A673 (cell line): ENCODE results near the gene ARFRP1.

Source experiments
- EZH2 ChIP-seq: fragments of 200-600 bp; sonication (generic); IDR thresholded peaks from 2 replicates; pipeline ENCODE4 v1.6.1; 2017; ENCODE audit warnings: borderline replicate concordance, low read depth, mild to moderate bottlenecking, mixed read lengths, antibody characterized with exemption, low read length; ENCODE audit not compliant: poor library complexity, severe bottlenecking
- TF ChIP-seq, protein P1 (sequence below): fragments of 300-800, 200-600 bp; sonication (generic); conservative IDR thresholded peaks from 2 replicates; pipeline ENCODE4 v1.5.1; 2017; ENCODE audit warnings: low read depth, mild to moderate bottlenecking, antibody characterized with exemption, low read length, moderate library complexity, mixed read lengths

DNA sequence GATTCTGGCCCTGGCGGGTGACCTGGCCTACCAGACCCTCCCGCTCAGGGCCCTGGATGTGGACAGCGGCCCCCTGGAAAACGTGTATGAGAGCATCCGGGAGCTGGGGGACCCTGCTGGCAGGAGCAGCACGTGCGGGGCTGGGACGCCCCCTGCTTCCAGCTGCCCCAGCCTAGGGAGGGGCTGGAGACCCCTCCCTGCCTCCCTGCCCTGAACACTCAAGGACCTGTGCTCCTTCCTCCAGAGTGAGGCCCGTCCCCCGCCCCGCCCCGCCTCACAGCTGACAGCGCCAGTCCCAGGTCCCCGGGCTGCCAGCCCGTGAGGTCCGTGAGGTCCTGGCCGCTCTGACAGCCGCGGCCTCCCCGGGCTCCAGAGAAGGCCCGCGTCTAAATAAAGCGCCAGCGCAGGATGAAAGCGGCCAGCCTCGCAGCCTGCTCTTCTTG is 30.9 kb upstream of the ARFRP1 start:
- no peak for TF ChIP-seq EZH2
- TF ChIP-seq, protein P1, sequence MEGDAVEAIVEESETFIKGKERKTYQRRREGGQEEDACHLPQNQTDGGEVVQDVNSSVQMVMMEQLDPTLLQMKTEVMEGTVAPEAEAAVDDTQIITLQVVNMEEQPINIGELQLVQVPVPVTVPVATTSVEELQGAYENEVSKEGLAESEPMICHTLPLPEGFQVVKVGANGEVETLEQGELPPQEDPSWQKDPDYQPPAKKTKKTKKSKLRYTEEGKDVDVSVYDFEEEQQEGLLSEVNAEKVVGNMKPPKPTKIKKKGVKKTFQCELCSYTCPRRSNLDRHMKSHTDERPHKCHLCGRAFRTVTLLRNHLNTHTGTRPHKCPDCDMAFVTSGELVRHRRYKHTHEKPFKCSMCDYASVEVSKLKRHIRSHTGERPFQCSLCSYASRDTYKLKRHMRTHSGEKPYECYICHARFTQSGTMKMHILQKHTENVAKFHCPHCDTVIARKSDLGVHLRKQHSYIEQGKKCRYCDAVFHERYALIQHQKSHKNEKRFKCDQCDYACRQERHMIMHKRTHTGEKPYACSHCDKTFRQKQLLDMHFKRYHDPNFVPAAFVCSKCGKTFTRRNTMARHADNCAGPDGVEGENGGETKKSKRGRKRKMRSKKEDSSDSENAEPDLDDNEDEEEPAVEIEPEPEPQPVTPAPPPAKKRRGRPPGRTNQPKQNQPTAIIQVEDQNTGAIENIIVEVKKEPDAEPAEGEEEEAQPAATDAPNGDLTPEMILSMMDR: no peak
